Measurements from ENCODE around the gene MRPL54. TPM values are rescaled to one million over a fixed set of nuclear protein-coding genes. Genes with fewer than 3 reads are reported as not detected.

Gene MRPL54
- total RNA-seq, 1 donor from 2014 or later: 52.4 TPM

- H3K36me3 Mint-ChIP-seq (ENCODE audit: low read depth): no peaks in the 10 kb centered on the region
- no peak overlapping the region for H3K27ac Mint-ChIP-seq (ENCODE audit: unreplicated experiment)
- peaks cover 9% of the 10 kb centered on the region for H3K27me3 Mint-ChIP-seq (ENCODE audit: low read depth)
- H3K9me3 Mint-ChIP-seq (ENCODE audit: low read depth): no peaks in the 10 kb centered on the region
- no peak for DNase-seq (ENCODE audit: low spot score)
- H3K4me3 Mint-ChIP-seq (ENCODE audit: unreplicated experiment): no peak overlapping the region
- H3K4me1 Mint-ChIP-seq (ENCODE audit: low read depth): peaks cover 7% of the 10 kb centered on the region
- TF ChIP-seq CTCF (IDR thresholded peaks at IDR 0.05): no peak
Measured at GRCh38 chr19:3725121-3725520, 37.4 kb upstream of the MRPL54 start.

GRCh38 chr19:3725640-3726310, 36.7 kb upstream of the MRPL54 start:
- Mint-ChIP-seq H3K4me3 (ENCODE audit: unreplicated experiment) (no peak overlapping the region), H3K36me3 (ENCODE audit: low read depth) (no peaks in the 10 kb centered on the region), H3K27me3 (ENCODE audit: low read depth) (peaks cover 9% of the 10 kb centered on the region), H3K4me1 (ENCODE audit: low read depth) (peaks cover 7% of the 10 kb centered on the region), H3K9me3 (ENCODE audit: low read depth) (no peaks in the 10 kb centered on the region), H3K27ac (ENCODE audit: unreplicated experiment) (no peak overlapping the region)
- TF ChIP-seq CTCF (IDR thresholded peaks at IDR 0.05): no peak
- DNase-seq (ENCODE audit: low spot score): no peak

- TF ChIP-seq CTCF (IDR thresholded peaks at IDR 0.05): no peak
- H3K4me1 Mint-ChIP-seq (ENCODE audit: low read depth): no peaks in the 10 kb centered on the region
- no peak overlapping the region for H3K4me3 Mint-ChIP-seq (ENCODE audit: unreplicated experiment)
- no peak overlapping the region for H3K27ac Mint-ChIP-seq (ENCODE audit: unreplicated experiment)
- no peak for DNase-seq (ENCODE audit: low spot score)
- H3K27me3 Mint-ChIP-seq (ENCODE audit: low read depth): peaks cover 1% of the 10 kb centered on the region
- no peaks in the 10 kb centered on the region for H3K36me3 Mint-ChIP-seq (ENCODE audit: low read depth)
- H3K9me3 Mint-ChIP-seq (ENCODE audit: low read depth): no peaks in the 10 kb centered on the region
Measured at GRCh38 chr19:3730457-3730958, 32.0 kb upstream of the MRPL54 start.

GRCh38 chr19:3732108-3732507, 30.4 kb upstream of the MRPL54 start:
- no peak for DNase-seq (ENCODE audit: low spot score)
- Mint-ChIP-seq H3K9me3 (ENCODE audit: low read depth) (no peaks in the 10 kb centered on the region), H3K27me3 (ENCODE audit: low read depth) (peaks cover 6% of the 10 kb centered on the region), H3K36me3 (ENCODE audit: low read depth) (no peaks in the 10 kb centered on the region), H3K4me3 (ENCODE audit: unreplicated experiment) (no peak overlapping the region), H3K27ac (ENCODE audit: unreplicated experiment) (no peak overlapping the region), H3K4me1 (ENCODE audit: low read depth) (no peaks in the 10 kb centered on the region)
- peak; percentile 28 for TF ChIP-seq CTCF (IDR thresholded peaks at IDR 0.05)

- Mint-ChIP-seq H3K27me3 (ENCODE audit: low read depth) (peaks cover 10% of the 10 kb centered on the region), H3K36me3 (ENCODE audit: low read depth) (no peaks in the 10 kb centered on the region), H3K4me3 (ENCODE audit: unreplicated experiment) (no peak overlapping the region), H3K4me1 (ENCODE audit: low read depth) (no peaks in the 10 kb centered on the region), H3K27ac (ENCODE audit: unreplicated experiment) (no peak overlapping the region), H3K9me3 (ENCODE audit: low read depth) (no peaks in the 10 kb centered on the region)
- no peak for DNase-seq (ENCODE audit: low spot score)
- no peak for TF ChIP-seq CTCF (IDR thresholded peaks at IDR 0.05)
Measured at GRCh38 chr19:3733549-3734309, 28.8 kb upstream of the MRPL54 start.
